Astrocyte (in vitro differentiated cells and primary cell): ENCODE data around the gene FRMD4A. TPM values are rescaled to one million over a fixed set of nuclear protein-coding genes. Genes with fewer than 3 reads are reported as not detected.

Experiments
- DNase-seq: peaks from one replicate; pipeline ENCODE4 v3.0.0-alpha.2; 2010; ENCODE audit warnings: low read depth
- FAIRE-seq: peaks from 2 replicates; lab custom pipeline; 2011; peaks lifted over from hg19 to GRCh38; lab: Jason Lieb, UNC
- H2AFZ ChIP-seq: 2 replicates; pipeline ENCODE4 v1.6.0; 2012; ENCODE audit warnings: low read depth, low read length, inconsistent platforms
- H3K27ac ChIP-seq: 2 replicates; pipeline ENCODE4 v1.5.1; 2011; ENCODE audit warnings: low read depth, low read length, inconsistent platforms
- H3K27me3 ChIP-seq: 2 replicates; pipeline ENCODE4 v1.6.0; 2011; ENCODE audit warnings: low read length, inconsistent platforms; ENCODE audit not compliant: insufficient read depth
- H3K36me3 ChIP-seq: 2 replicates; pipeline ENCODE4 v1.5.1; 2011; ENCODE audit warnings: low read length, inconsistent platforms; ENCODE audit not compliant: insufficient read depth
- H3K4me1 ChIP-seq: 2 replicates; pipeline ENCODE4 v1.5.1; 2011; ENCODE audit warnings: low read length, inconsistent platforms; ENCODE audit not compliant: insufficient read depth
- H3K4me2 ChIP-seq: 2 replicates; pipeline ENCODE4 v1.6.0; 2012; ENCODE audit warnings: low read length, inconsistent platforms
- H3K4me3 ChIP-seq: 2 replicates; pipeline ENCODE4 v1.5.1; 2011; ENCODE audit warnings: low read depth, mild to moderate bottlenecking, low read length, inconsistent platforms; ENCODE audit not compliant: insufficient read depth
- H3K79me2 ChIP-seq: 2 replicates; pipeline ENCODE4 v1.6.0; 2012; ENCODE audit warnings: mild to moderate bottlenecking, low read length, inconsistent platforms; ENCODE audit not compliant: insufficient read depth
- H3K9ac ChIP-seq: 2 replicates; pipeline ENCODE4 v1.6.0; 2012; ENCODE audit warnings: mild to moderate bottlenecking, low read length, inconsistent platforms
- H3K9me3 ChIP-seq: 2 replicates; pipeline ENCODE4 v1.5.1; 2012; ENCODE audit warnings: low read depth, mild to moderate bottlenecking, low read length, inconsistent platforms; ENCODE audit not compliant: insufficient read depth
- H4K20me1 ChIP-seq: 2 replicates; pipeline ENCODE4 v1.6.0; 2012; ENCODE audit warnings: low read length, inconsistent platforms; ENCODE audit not compliant: insufficient read depth
- H3K27ac Mint-ChIP-seq: one replicate; pipeline ENCODE4 v1.8.0; 2021; ENCODE audit warnings: mild to moderate bottlenecking, mixed read lengths; ENCODE audit not compliant: unreplicated experiment
- H3K27me3 Mint-ChIP-seq: one replicate; pipeline ENCODE4 v1.8.0; 2021; ENCODE audit warnings: low read depth, mixed read lengths; ENCODE audit not compliant: unreplicated experiment
- H3K36me3 Mint-ChIP-seq: one replicate; pipeline ENCODE4 v1.8.0; 2021; ENCODE audit warnings: low read depth, mixed read lengths; ENCODE audit not compliant: unreplicated experiment
- H3K4me1 Mint-ChIP-seq: one replicate; pipeline ENCODE4 v1.8.0; 2021; ENCODE audit warnings: low read depth, mixed read lengths; ENCODE audit not compliant: unreplicated experiment
- H3K4me3 Mint-ChIP-seq: one replicate; pipeline ENCODE4 v1.8.0; 2021; ENCODE audit warnings: mild to moderate bottlenecking, moderate library complexity, mixed read lengths; ENCODE audit not compliant: unreplicated experiment
- H3K9me3 Mint-ChIP-seq: one replicate; pipeline ENCODE4 v1.8.0; 2021; ENCODE audit warnings: mild to moderate bottlenecking, mixed read lengths; ENCODE audit not compliant: unreplicated experiment
- EZH2 ChIP-seq: IDR thresholded peaks from 2 replicates; pipeline ENCODE4 v1.6.1; 2012; ENCODE audit warnings: mild to moderate bottlenecking, low read length, inconsistent platforms; ENCODE audit not compliant: insufficient read depth
- total RNA-seq: library from RNA; stranded (reverse); gene quantifications from 2 replicates; pipeline ENCODE4 v1.2.1, GENCODE V29; 2021
- TF ChIP-seq, protein P1 (sequence below): IDR thresholded peaks from 2 replicates; pipeline ENCODE4 v1.5.1; 2011; ENCODE audit warnings: low read depth, mild to moderate bottlenecking, inconsistent platforms, low read length, moderate library complexity; ENCODE audit not compliant: insufficient read depth

Gene FRMD4A
- total RNA-seq, 1 donor from 2014 or later, result 82.5 TPM

DNA sequence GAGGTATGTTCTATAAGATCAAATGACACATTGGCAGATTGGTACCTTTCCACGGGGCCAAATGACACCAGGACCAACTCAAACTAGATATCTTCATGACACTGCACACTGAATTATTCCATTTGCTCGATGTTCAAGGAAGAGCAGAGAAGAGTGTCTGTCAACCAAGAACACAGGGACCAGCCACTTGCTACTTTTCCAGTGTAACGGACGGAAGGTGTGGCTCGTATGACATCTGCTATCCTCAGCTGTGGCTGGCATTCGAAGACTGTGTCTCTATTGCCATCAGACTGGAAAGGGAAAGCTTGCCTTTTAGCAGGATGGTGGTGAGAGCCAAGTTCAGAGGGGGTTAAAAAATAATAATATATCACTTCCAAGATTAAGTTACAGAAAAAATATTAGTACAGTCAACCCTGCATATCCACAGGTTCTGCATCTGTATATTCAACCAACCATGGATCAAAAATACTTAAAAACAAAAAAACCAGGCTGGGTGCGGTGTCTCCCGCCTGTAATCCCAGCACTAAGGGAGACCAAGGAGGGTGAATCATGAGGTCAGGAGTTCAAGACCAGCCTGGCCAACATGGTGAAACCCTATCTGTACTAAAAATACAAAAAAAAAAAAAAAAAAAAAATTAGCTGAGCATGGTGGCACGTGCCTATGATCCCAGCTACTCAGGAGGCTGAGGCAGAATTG is 506.9 kb downstream of the FRMD4A start:
- peaks cover 4% of the 10 kb centered on the region for H3K4me1 Mint-ChIP-seq
- H4K20me1 ChIP-seq, result peaks cover 62% of the 10 kb centered on the region
- no peak overlapping the region for H3K27ac Mint-ChIP-seq
- peaks cover 86% of the 10 kb centered on the region for H3K79me2 ChIP-seq
- H3K4me1 ChIP-seq, result peaks cover 11% of the 10 kb centered on the region
- H3K36me3 Mint-ChIP-seq, result peaks cover 12% of the 10 kb centered on the region
- H3K36me3 ChIP-seq, result no peaks in the 10 kb centered on the region
- no peak for DNase-seq
- no peak overlapping the region for H3K4me3 ChIP-seq
- TF ChIP-seq, protein P1, sequence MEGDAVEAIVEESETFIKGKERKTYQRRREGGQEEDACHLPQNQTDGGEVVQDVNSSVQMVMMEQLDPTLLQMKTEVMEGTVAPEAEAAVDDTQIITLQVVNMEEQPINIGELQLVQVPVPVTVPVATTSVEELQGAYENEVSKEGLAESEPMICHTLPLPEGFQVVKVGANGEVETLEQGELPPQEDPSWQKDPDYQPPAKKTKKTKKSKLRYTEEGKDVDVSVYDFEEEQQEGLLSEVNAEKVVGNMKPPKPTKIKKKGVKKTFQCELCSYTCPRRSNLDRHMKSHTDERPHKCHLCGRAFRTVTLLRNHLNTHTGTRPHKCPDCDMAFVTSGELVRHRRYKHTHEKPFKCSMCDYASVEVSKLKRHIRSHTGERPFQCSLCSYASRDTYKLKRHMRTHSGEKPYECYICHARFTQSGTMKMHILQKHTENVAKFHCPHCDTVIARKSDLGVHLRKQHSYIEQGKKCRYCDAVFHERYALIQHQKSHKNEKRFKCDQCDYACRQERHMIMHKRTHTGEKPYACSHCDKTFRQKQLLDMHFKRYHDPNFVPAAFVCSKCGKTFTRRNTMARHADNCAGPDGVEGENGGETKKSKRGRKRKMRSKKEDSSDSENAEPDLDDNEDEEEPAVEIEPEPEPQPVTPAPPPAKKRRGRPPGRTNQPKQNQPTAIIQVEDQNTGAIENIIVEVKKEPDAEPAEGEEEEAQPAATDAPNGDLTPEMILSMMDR, result no peak
- no peak for TF ChIP-seq EZH2
- peaks cover 1% of the 10 kb centered on the region for H3K9me3 Mint-ChIP-seq
- FAIRE-seq, result no peak
- no peak overlapping the region for H2AFZ ChIP-seq
- no peaks in the 10 kb centered on the region for H3K9me3 ChIP-seq
- H3K9ac ChIP-seq, result no peak overlapping the region
- no peaks in the 10 kb centered on the region for H3K27me3 ChIP-seq
- H3K27ac ChIP-seq, result no peak overlapping the region
- H3K4me2 ChIP-seq, result no peak overlapping the region
- peaks cover 4% of the 10 kb centered on the region for H3K27me3 Mint-ChIP-seq
- H3K4me3 Mint-ChIP-seq, result no peak overlapping the region

DNA sequence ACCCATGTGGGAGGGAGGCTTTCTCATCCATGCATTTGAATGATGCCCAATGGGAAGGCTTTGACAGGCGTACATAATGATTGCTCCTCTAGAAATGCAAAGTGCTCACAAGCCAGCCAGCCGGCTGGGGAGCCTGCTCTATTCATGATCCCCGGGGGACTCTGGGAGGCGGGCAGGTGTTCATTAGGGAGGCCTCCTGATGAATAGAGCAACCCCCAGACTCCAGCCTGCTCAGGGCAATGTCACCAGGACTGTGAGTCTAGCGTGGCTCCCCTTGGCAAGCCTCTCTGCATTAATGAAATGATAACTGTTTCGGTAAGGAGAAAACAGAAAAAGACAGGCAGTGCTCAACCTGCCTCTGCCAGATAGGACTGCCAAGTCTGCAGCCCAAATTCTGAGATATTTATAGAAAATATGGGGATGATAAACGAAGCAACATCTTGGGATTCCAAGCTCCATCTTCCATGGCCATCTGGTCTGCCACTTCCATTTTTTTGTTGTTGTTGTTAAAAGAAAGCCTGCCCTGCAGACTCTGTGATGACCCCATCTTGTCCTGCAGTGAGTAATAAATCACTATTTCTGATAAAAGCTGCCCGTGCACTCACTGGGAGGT is 507.5 kb downstream of the FRMD4A start:
- Histone ChIP-seq H4K20me1 (peaks cover 61% of the 10 kb centered on the region), H3K36me3 (no peaks in the 10 kb centered on the region), H3K4me2 (no peak overlapping the region), H3K79me2 (peaks cover 91% of the 10 kb centered on the region), H3K27ac (no peak overlapping the region), H3K27me3 (no peaks in the 10 kb centered on the region), H3K9ac (no peak overlapping the region), H3K9me3 (no peaks in the 10 kb centered on the region), H3K4me3 (no peak overlapping the region), H3K4me1 (peaks cover 11% of the 10 kb centered on the region), H2AFZ (no peak overlapping the region)
- Mint-ChIP-seq H3K36me3 (peaks cover 12% of the 10 kb centered on the region), H3K27ac (no peak overlapping the region), H3K9me3 (peaks cover 3% of the 10 kb centered on the region), H3K27me3 (peaks cover 4% of the 10 kb centered on the region), H3K4me1 (peaks cover 4% of the 10 kb centered on the region), H3K4me3 (no peak overlapping the region)
- FAIRE-seq, result no peak
- no peak for DNase-seq
- TF ChIP-seq EZH2, result no peak
- TF ChIP-seq, protein P1, result no peak

DNA sequence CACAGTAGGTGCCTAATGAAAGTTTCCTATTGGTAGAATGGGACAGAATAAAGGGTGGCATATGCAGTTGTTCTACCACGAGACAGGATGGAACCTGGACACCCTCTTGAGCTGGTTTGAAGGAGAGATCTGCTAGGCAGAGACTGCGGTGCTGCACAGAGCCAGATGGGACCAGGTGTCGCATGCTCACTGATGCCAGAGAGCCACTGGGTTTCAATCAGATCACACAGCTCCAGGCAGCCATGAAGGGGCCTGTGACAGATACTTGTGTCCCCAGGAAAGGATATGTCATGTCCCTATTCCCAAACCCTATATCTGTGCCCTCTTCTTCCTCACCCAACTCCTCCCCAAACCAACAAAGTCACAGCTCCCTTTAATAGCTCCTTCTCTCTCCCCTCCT is 508.2 kb downstream of the FRMD4A start:
- Histone ChIP-seq H3K4me1 (peaks cover 11% of the 10 kb centered on the region), H4K20me1 (peaks cover 56% of the 10 kb centered on the region), H2AFZ (no peak overlapping the region), H3K27ac (no peak overlapping the region), H3K4me3 (no peak overlapping the region), H3K27me3 (no peaks in the 10 kb centered on the region), H3K9me3 (no peaks in the 10 kb centered on the region), H3K36me3 (no peaks in the 10 kb centered on the region), H3K9ac (no peak overlapping the region), H3K4me2 (no peak overlapping the region), H3K79me2 (peaks cover 91% of the 10 kb centered on the region)
- DNase-seq (no peak), FAIRE-seq (no peak)
- Mint-ChIP-seq H3K9me3 (peaks cover 3% of the 10 kb centered on the region), H3K4me3 (no peak overlapping the region), H3K27me3 (peaks cover 4% of the 10 kb centered on the region), H3K36me3 (peaks cover 12% of the 10 kb centered on the region), H3K4me1 (peaks cover 2% of the 10 kb centered on the region), H3K27ac (no peak overlapping the region)
- TF ChIP-seq EZH2, result no peak
- TF ChIP-seq, protein P1, result no peak
